Adipose tissue (tissue), 3 donors: ENCODE data around the gene NCK2. TPM values are rescaled to one million over a fixed set of nuclear protein-coding genes. Genes with fewer than 3 reads are reported as not detected.
"Not testable (repeated sequence)": the region's sequence is repeated elsewhere in the genome, so short reads cannot be mapped to it uniquely, and the experiment has no call there.

Experiments used
- H3K27ac ChIP-seq: one replicate; pipeline ENCODE4 v1.5.1; 2013; ENCODE audit warnings: low read depth, low read length
- WGBS, 3 donors: extraction: QIAGEN DNeasy Blood & Tissue Kit; methylation state at CpG; one replicate each; pipeline ENCODE4 v1.1.7; 2013; 5-methylcytosine and 5-hydroxymethylcytosine counted together
- polyA plus RNA-seq, 3 donors: library from polyadenylated mRNA; stranded (reverse); fragments of 200-250 nt; gene quantifications; one replicate each; pipeline ENCODE4 v1.2.3, GENCODE V29; 2013
- donor health status: healthy with polysubstance abuse.
- donor health status: Bipolar disorder and iron deficiency.
- donor health status: healthy.

NCK2 gene
- polyA plus RNA-seq, 3 donors = 26.6 to 30.8 (median 27.2) TPM

GRCh38 chr2:105750735-105751134 lies 6.0 kb downstream of the NCK2 start:
- 86 to 95% (median 91%) methylated on average over 4 of the region's 4 CpGs for WGBS, 3 donors

GRCh38 chr2:105751272-105751671 lies 6.6 kb downstream of the NCK2 start:
- 90 to 92% (median 91%) methylated on average over 3 of the region's 3 CpGs for WGBS, 3 donors
- no peak overlapping the region for H3K27ac ChIP-seq

More at GRCh38 chr2:105750735-105751134, 6.0 kb downstream of the NCK2 start:
- H3K27ac ChIP-seq = no peak overlapping the region

GRCh38 chr2:105752691-105753358 lies 8.1 kb downstream of the NCK2 start:
- no peak overlapping the region for H3K27ac ChIP-seq
- WGBS, 3 donors = 83 to 90% (median 90%) methylated on average over 5 of the region's 5 CpGs

- no peak overlapping the region for H3K27ac ChIP-seq
- 49 to 95% (median 84%) methylated on average over 2 of the region's 2 CpGs for WGBS, 3 donors
These were observed 8.7 kb downstream of the NCK2 start for GRCh38 chr2:105753380-105753779.

- WGBS, 3 donors = 64 to 73% (median 65%) methylated on average over 5 of the region's 5 CpGs
- H3K27ac ChIP-seq = no peak overlapping the region
These were observed 9.3 kb downstream of the NCK2 start for GRCh38 chr2:105754011-105754410.

- no peak overlapping the region for H3K27ac ChIP-seq
These were observed 10.3 kb downstream of the NCK2 start for GRCh38 chr2:105754994-105755393.

GRCh38 chr2:105755895-105756294 lies 11.2 kb downstream of the NCK2 start:
- no peak overlapping the region for H3K27ac ChIP-seq
- WGBS, 3 donors = 32 to 54% (median 33%) methylated on average over 4 of the region's 4 CpGs

More at GRCh38 chr2:105754994-105755393, 10.3 kb downstream of the NCK2 start:
- WGBS, 3 donors = 56 to 91% (median 75%) methylated on average over 6 of the region's 6 CpGs

- 86 to 93% (median 91%) methylated on average over 4 of the region's 4 CpGs for WGBS, 3 donors
These were observed 11.7 kb downstream of the NCK2 start for GRCh38 chr2:105756435-105756834.

GRCh38 chr2:105756865-105757264 lies 12.2 kb downstream of the NCK2 start:
- not testable (repeated sequence) for H3K27ac ChIP-seq
- WGBS, 3 donors = 88 to 91% (median 90%) methylated on average over 10 of the region's 10 CpGs

More at GRCh38 chr2:105756435-105756834, 11.7 kb downstream of the NCK2 start:
- H3K27ac ChIP-seq = no peak overlapping the region

GRCh38 chr2:105757433-105757832 lies 12.7 kb downstream of the NCK2 start:
- WGBS, 3 donors = 71 to 87% (median 81%) methylated on average over 4 of the region's 4 CpGs
- H3K27ac ChIP-seq = no peak overlapping the region

GRCh38 chr2:105760191-105760590 lies 15.5 kb downstream of the NCK2 start:
- WGBS, 3 donors = 81 to 93% (median 81%) methylated on average over 8 of the region's 8 CpGs
- no peak overlapping the region for H3K27ac ChIP-seq

- H3K27ac ChIP-seq = no peak overlapping the region
- WGBS, 3 donors = 92 to 94% (median 92%) methylated on average over 12 of the region's 12 CpGs
These were observed 16.1 kb downstream of the NCK2 start for GRCh38 chr2:105760639-105761337.

- H3K27ac ChIP-seq = no peak overlapping the region
- WGBS, 3 donors = 74 to 80% (median 74%) methylated on average over 11 of the region's 11 CpGs
These were observed 17.3 kb downstream of the NCK2 start for GRCh38 chr2:105761931-105762515.

- H3K27ac ChIP-seq = no peak overlapping the region
- 79 to 93% (median 84%) methylated on average over 10 of the region's 10 CpGs for WGBS, 3 donors
These were observed 18.4 kb downstream of the NCK2 start for GRCh38 chr2:105763076-105763475.

- WGBS, 3 donors = 64 to 81% (median 76%) methylated on average over 9 of the region's 9 CpGs
- H3K27ac ChIP-seq = no peak overlapping the region
These were observed 19.3 kb downstream of the NCK2 start for GRCh38 chr2:105764059-105764458.

GRCh38 chr2:105765415-105766299 lies 20.9 kb downstream of the NCK2 start:
- no peak overlapping the region for H3K27ac ChIP-seq
- WGBS, 3 donors = 89 to 92% (median 91%) methylated on average over 10 of the region's 10 CpGs

- 85 to 93% (median 93%) methylated on average over 7 of the region's 7 CpGs for WGBS, 3 donors
- H3K27ac ChIP-seq = no peak overlapping the region
These were observed 21.7 kb downstream of the NCK2 start for GRCh38 chr2:105766300-105766866.

GRCh38 chr2:105768176-105768575 lies 23.5 kb downstream of the NCK2 start:
- WGBS, 3 donors = 96 to 99% (median 99%) methylated on average over 6 of the region's 6 CpGs
- no peak overlapping the region for H3K27ac ChIP-seq
